Suprapubic skin (tissue), 4 donors: ENCODE results near the gene RPLP2. TPM values are rescaled to one million over a fixed set of nuclear protein-coding genes. Genes with fewer than 3 reads are reported as not detected.

Source experiments
- DNase-seq, 2 donors: peaks; one replicate each; pipeline ENCODE4 v3.0.0-alpha.2; 2019; ENCODE audit warnings: low spot score in 2 of 2
- H3K27ac ChIP-seq: fragments of 200-600 bp; sonication (generic); one replicate; pipeline ENCODE4 v1.5.1; 2019
- H3K27me3 ChIP-seq: fragments of 200-600 bp; sonication (generic); one replicate; pipeline ENCODE4 v1.5.1; 2019
- H3K36me3 ChIP-seq: fragments of 200-600 bp; sonication (generic); one replicate; pipeline ENCODE4 v1.5.1; 2019
- H3K4me1 ChIP-seq: fragments of 200-600 bp; sonication (generic); one replicate; pipeline ENCODE4 v1.5.1; 2019
- H3K4me3 ChIP-seq: fragments of 200-600 bp; sonication (generic); one replicate; pipeline ENCODE4 v1.5.1; 2019; ENCODE audit warnings: mild to moderate bottlenecking
- H3K9me3 ChIP-seq: fragments of 200-600 bp; sonication (generic); one replicate; pipeline ENCODE4 v1.5.1; 2019
- EP300 ChIP-seq: sonication (generic); formaldehyde crosslinking; IDR thresholded peaks from one replicate; pipeline ENCODE4 v1.6.1; 2017; ENCODE audit warnings: antibody characterized with exemption
- POLR2A ChIP-seq, 2 donors: fragments of 450-650 bp; IDR thresholded peaks; one replicate each; pipeline ENCODE4 v1.6.1; 2017; ENCODE audit warnings: antibody characterized with exemption in 2 of 2, mild to moderate bottlenecking in 2 of 2, moderate library complexity in 2 of 2
- POLR2AphosphoS5 ChIP-seq, 3 donors: sonication (generic); formaldehyde crosslinking; IDR thresholded peaks; one replicate each; pipeline ENCODE4 v1.6.1; 2017; ENCODE audit warnings: antibody characterized with exemption in 3 of 3
- WGBS: methylation state at CpG from one replicate; pipeline ENCODE4 v1.1.5; 2018; 5-methylcytosine and 5-hydroxymethylcytosine counted together
- total RNA-seq, 4 donors: library from RNA; depleted of rRNA; stranded (reverse); fragments of >200 nt; gene quantifications; one replicate each; pipeline ENCODE4 v1.1.0, GENCODE V29; 2016
- TF ChIP-seq, protein P1 (sequence below), 2 donors: fragments of 200-600 bp in 1 of 2; fragments of 450-650 bp in 1 of 2; sonication (generic) in 1 of 2; IDR thresholded peaks; one replicate each; pipeline ENCODE4 v1.5.1; 2016 to 2019; ENCODE audit warnings: antibody characterized with exemption in 2 of 2, mild to moderate bottlenecking in 1 of 2, moderate library complexity in 1 of 2

Gene RPLP2
- total RNA-seq, 4 donors from 2014 or later, result 692 to 1,129 (median 991) TPM

- TF ChIP-seq POLR2A (IDR thresholded peaks at IDR 0.05), result no peak
- TF ChIP-seq POLR2AphosphoS5 (IDR thresholded peaks at IDR 0.05), result no peak
- TF ChIP-seq, protein P1, sequence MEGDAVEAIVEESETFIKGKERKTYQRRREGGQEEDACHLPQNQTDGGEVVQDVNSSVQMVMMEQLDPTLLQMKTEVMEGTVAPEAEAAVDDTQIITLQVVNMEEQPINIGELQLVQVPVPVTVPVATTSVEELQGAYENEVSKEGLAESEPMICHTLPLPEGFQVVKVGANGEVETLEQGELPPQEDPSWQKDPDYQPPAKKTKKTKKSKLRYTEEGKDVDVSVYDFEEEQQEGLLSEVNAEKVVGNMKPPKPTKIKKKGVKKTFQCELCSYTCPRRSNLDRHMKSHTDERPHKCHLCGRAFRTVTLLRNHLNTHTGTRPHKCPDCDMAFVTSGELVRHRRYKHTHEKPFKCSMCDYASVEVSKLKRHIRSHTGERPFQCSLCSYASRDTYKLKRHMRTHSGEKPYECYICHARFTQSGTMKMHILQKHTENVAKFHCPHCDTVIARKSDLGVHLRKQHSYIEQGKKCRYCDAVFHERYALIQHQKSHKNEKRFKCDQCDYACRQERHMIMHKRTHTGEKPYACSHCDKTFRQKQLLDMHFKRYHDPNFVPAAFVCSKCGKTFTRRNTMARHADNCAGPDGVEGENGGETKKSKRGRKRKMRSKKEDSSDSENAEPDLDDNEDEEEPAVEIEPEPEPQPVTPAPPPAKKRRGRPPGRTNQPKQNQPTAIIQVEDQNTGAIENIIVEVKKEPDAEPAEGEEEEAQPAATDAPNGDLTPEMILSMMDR (IDR thresholded peaks at IDR 0.05), result no peak
- no peak for TF ChIP-seq EP300
- peaks cover 7% of the 10 kb centered on the region for H3K4me1 ChIP-seq
- DNase-seq, result no peak
- peaks cover 13% of the 10 kb centered on the region for H3K27me3 ChIP-seq
- no peak overlapping the region for H3K27ac ChIP-seq
- no peak overlapping the region for H3K4me3 ChIP-seq
- no peaks in the 10 kb centered on the region for H3K9me3 ChIP-seq
- no CpG with 5 or more reads among the region's 31 CpGs for WGBS
- H3K36me3 ChIP-seq, result peaks cover 15% of the 10 kb centered on the region
Measured at GRCh38 chr11:788953-789940, 20.5 kb upstream of the RPLP2 start.

DNA sequence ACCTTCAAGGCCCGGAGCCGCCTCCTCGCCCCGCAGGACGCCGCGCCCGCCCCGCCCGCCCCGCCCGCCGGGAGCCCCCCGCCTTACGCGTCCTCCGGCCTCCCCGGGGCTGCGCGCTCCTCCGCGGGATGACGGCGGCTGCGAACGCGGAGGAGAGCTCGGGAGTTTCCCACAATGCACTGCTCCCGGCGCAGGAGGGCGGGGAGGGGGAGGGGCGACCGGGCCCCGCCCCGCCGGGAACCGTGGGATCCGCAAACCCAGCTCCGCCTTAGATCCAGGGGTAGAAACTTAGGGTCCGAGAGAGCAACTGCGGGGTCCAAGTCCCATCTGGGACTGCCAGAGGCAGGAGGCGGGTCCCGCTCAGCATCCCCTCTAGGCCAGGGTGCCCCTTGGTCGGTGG is 19.8 kb upstream of the RPLP2 start, which contains the start of gene CEND1:
Gene CEND1, minus strand, starts transcription at position 148 of the 400 bp plus-strand sequence. CDS start 1,514 bp downstream, outside the sequence.
- TF ChIP-seq EP300 (no peak), POLR2A (IDR thresholded peaks at IDR 0.05) (no peak)
- peaks cover 13% of the 10 kb centered on the region for H3K27me3 ChIP-seq
- no peak within 1 kb of the TSS for H3K27ac ChIP-seq
- no CpG with 5 or more reads among the region's 44 CpGs for WGBS
- H3K36me3 ChIP-seq, result peaks cover 15% of the 10 kb centered on the region
- no peak within 1 kb of the TSS for H3K4me3 ChIP-seq
- peaks cover 14% of the 10 kb centered on the region for H3K4me1 ChIP-seq
- DNase-seq, result no peak
- H3K9me3 ChIP-seq, result no peaks in the 10 kb centered on the region

DNA sequence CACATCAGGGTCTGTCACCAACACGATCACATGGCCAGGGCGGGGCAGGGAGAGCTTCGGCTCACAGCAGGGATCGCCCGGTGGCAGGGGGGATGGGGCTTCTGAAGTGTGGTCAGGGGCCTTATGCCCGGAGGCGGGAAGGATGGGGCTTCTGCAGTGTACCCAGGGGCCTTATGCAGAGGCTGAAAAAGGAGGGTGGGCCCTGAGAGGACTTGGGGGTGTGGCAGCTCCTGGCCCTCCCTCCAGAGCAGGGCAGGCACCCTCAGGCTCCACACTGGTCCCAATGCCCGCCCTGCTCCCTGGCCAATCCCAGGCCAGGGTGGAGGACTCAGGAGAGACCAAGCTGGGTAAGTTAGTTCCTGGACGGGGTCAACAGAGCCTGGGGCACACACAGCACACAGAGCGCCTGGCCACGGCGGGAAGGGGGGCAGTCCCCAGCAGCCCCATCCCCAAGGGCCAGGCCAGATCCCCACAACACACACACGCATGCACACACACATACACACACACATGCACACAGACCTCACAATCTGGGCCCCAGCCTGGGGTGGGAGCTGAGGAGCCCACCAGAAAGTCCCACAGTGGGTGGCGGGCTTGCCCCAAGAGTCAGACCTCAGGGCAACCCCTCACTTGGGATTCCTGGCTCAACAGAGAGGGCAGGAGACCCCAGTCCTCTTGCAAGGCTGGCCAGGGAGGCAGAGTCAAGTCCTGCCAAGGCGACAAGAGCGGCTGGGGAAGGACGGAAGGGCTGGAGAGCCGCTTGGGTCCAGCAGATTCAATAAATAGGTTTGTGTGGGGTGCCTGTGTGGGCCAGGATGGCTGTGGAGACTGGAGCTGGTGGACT is 18.8 kb upstream of the RPLP2 start:
- peaks cover 24% of the 10 kb centered on the region for H3K4me1 ChIP-seq
- H3K9me3 ChIP-seq, result no peaks in the 10 kb centered on the region
- 51% methylated on average over 14 of the region's 18 CpGs for WGBS
- DNase-seq, result no peak
- no peak overlapping the region for H3K27ac ChIP-seq
- H3K27me3 ChIP-seq, result peaks cover 13% of the 10 kb centered on the region
- peaks cover 15% of the 10 kb centered on the region for H3K36me3 ChIP-seq
- no peak overlapping the region for H3K4me3 ChIP-seq
- TF ChIP-seq, protein P1 (IDR thresholded peaks at IDR 0.05), result no peak
- TF ChIP-seq POLR2A (IDR thresholded peaks at IDR 0.05) (no peak), POLR2AphosphoS5 (IDR thresholded peaks at IDR 0.05) (no peak), EP300 (no peak)

GRCh38 chr11:791658-792534 is 17.9 kb upstream of the RPLP2 start:
- H3K4me1 ChIP-seq, result peaks cover 34% of the 10 kb centered on the region
- H3K36me3 ChIP-seq, result peaks cover 15% of the 10 kb centered on the region
- no peaks in the 10 kb centered on the region for H3K9me3 ChIP-seq
- H3K27ac ChIP-seq, result no peak overlapping the region
- no peak for DNase-seq
- TF ChIP-seq, protein P1 (IDR thresholded peaks at IDR 0.05), result no peak
- TF ChIP-seq EP300, result no peak
- TF ChIP-seq POLR2A (IDR thresholded peaks at IDR 0.05), result no peak
- TF ChIP-seq POLR2AphosphoS5 (IDR thresholded peaks at IDR 0.05), result no peak
- H3K4me3 ChIP-seq, result no peak overlapping the region
- H3K27me3 ChIP-seq, result peaks cover 13% of the 10 kb centered on the region
- 80% methylated on average over 2 of the region's 49 CpGs for WGBS

- TF ChIP-seq, protein P1 (IDR thresholded peaks at IDR 0.05), result no peak
- TF ChIP-seq POLR2AphosphoS5 (IDR thresholded peaks at IDR 0.05), result no peak
- TF ChIP-seq POLR2A (IDR thresholded peaks at IDR 0.05), result no peak
- no peak for TF ChIP-seq EP300
- H3K9me3 ChIP-seq, result no peaks in the 10 kb centered on the region
- H3K4me1 ChIP-seq, result peaks cover 40% of the 10 kb centered on the region
- WGBS, result 80% methylated on average over 1 of the region's 15 CpGs
- H3K4me3 ChIP-seq, result no peak overlapping the region
- H3K36me3 ChIP-seq, result peaks cover 15% of the 10 kb centered on the region
- DNase-seq, result no peak
- no peak overlapping the region for H3K27ac ChIP-seq
- peaks cover 13% of the 10 kb centered on the region for H3K27me3 ChIP-seq
Measured at GRCh38 chr11:792535-792821, 17.3 kb upstream of the RPLP2 start.
